Endodermal cell (in vitro differentiated cells): ENCODE measurements around the gene CDKN1A. TPM values are rescaled to one million over a fixed set of nuclear protein-coding genes. Genes with fewer than 3 reads are reported as not detected.

Experiments used
- DNase-seq: peaks from one replicate; pipeline ENCODE4 v3.0.0-alpha.2; 2017
- H3K27ac ChIP-seq: 2 replicates; pipeline ENCODE4 v1.5.1; 2013; ENCODE audit warnings: mild to moderate bottlenecking, low read depth, low read length, moderate library complexity
- H3K27me3 ChIP-seq: 2 replicates; pipeline ENCODE4 v1.6.1; 2013; ENCODE audit warnings: mild to moderate bottlenecking, low read length, moderate library complexity; ENCODE audit not compliant: insufficient read depth, control insufficient read depth, poor library complexity, severe bottlenecking
- H3K36me3 ChIP-seq: 2 replicates; pipeline ENCODE4 v1.7.0; 2013; ENCODE audit warnings: mild to moderate bottlenecking, low read length, moderate library complexity; ENCODE audit not compliant: control insufficient read depth, insufficient read depth
- H3K4me1 ChIP-seq: one replicate; pipeline ENCODE4 v1.7.0; 2013; ENCODE audit warnings: low read length; ENCODE audit not compliant: control insufficient read depth, insufficient read depth
- H3K4me3 ChIP-seq: 2 replicates; pipeline ENCODE4 v1.5.1; 2013; ENCODE audit warnings: mild to moderate bottlenecking, low read length, moderate library complexity
- H3K9ac ChIP-seq: 2 replicates; pipeline ENCODE4 v1.6.1; 2013; ENCODE audit warnings: mild to moderate bottlenecking, low read length, moderate library complexity; ENCODE audit not compliant: poor library complexity, severe bottlenecking; ENCODE audit errors: extremely low read depth
- H3K9me3 ChIP-seq: 2 replicates; pipeline ENCODE4 v1.6.1; 2013; ENCODE audit warnings: mild to moderate bottlenecking, low read length, moderate library complexity; ENCODE audit not compliant: control insufficient read depth
- H3K27ac Mint-ChIP-seq: 2 replicates; pipeline ENCODE4 v1.8.0; 2020; ENCODE audit warnings: mixed read lengths
- H3K27me3 Mint-ChIP-seq: 2 replicates; pipeline ENCODE4 v1.8.0; 2021; ENCODE audit warnings: mild to moderate bottlenecking, mixed read lengths; ENCODE audit not compliant: insufficient read depth
- H3K36me3 Mint-ChIP-seq: 2 replicates; pipeline ENCODE4 v1.8.0; 2020; ENCODE audit warnings: low read depth, mixed read lengths
- H3K4me1 Mint-ChIP-seq: 2 replicates; pipeline ENCODE4 v1.8.0; 2020; ENCODE audit warnings: mixed read lengths
- H3K4me3 Mint-ChIP-seq: 2 replicates; pipeline ENCODE4 v1.8.0; 2020; ENCODE audit warnings: mild to moderate bottlenecking, moderate library complexity, mixed read lengths
- H3K9me3 Mint-ChIP-seq: 2 replicates; pipeline ENCODE4 v1.8.0; 2020; ENCODE audit warnings: mild to moderate bottlenecking, mixed read lengths
- WGBS, 2 experiments: methylation state at CpG; one replicate each; pipeline versions ENCODE4 v1.1.5 to v1.1.7; 2013; ENCODE audit warnings: missing lambda C conversion rate in 2 of 2, mixed read lengths in 1 of 2; ENCODE audit not compliant: insufficient coverage in 1 of 2, insufficient read length in 1 of 2; 5-methylcytosine and 5-hydroxymethylcytosine counted together
- total RNA-seq, 2 donors: library from RNA; stranded (reverse); fragmentation: NEBNext Ultra II Directional in 1 of 2; extraction: Animal tissue kit (Norgen Biotek cat#: 25700) in 1 of 2; gene quantifications; 2 replicates in 1 of 2; 3 replicates in 1 of 2; pipeline ENCODE4 v1.2.1, GENCODE V29; 2021
- TF ChIP-seq, protein P1 (sequence below): fragments of 200-600 bp; sonication (generic); conservative IDR thresholded peaks from 2 replicates; pipeline ENCODE4 v1.5.0; 2021; ENCODE audit warnings: antibody characterized with exemption, mild to moderate bottlenecking

The CDKN1A gene
- total RNA-seq, 2 donors from 2014 or later: 1.9 to 3.7 TPM

DNA sequence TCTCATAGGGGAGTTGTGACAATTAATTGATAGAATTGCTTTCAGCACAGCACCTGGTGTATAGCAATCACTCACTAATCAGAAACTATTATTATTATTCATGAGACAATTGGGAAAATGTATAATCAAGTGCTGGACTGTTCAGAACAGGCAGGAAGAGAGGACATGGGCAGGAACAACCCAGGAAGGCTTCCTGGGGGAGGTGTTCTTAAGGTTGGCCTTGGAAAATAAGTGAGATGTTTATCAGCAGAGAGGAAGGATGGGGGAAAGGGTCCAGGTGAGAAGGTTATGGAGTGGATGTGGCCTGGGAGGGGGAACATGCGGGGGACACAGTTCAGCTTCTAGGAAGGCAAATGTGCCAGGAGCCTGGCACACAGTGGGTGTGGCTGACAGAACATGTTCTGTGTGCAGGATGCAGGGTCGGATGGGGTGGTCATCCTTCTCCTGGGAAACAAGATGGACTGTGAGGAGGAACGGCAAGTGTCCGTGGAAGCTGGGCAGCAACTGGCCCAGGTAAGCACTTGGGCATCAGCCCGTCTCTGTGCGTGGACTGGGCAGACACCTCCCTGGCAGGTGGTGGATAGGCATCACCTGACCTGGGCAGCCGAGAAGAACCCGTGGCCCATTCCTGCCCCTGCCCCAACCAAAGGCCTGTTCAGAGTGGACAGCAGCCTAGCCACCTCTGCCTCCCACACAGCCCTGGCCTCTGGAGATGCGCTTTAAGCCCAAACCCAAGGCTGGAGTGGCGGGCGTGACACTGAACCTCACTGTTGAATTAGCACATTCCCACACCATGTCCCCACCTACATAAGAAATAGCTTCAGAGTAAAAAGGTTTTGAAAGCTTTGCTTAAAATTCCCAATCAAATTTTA is 50.0 kb downstream of the CDKN1A start:
- H3K27ac ChIP-seq: no peak overlapping the region
- H3K9me3 Mint-ChIP-seq: no peaks in the 10 kb centered on the region
- no peak overlapping the region for H3K4me3 Mint-ChIP-seq
- WGBS, 2 experiments: 91% methylated on average over 11 of the region's 11 CpGs
- no peak for DNase-seq
- H3K27me3 Mint-ChIP-seq: peaks cover 2% of the 10 kb centered on the region
- H3K4me1 ChIP-seq: no peaks in the 10 kb centered on the region
- H3K9me3 ChIP-seq: no peaks in the 10 kb centered on the region
- H3K27ac Mint-ChIP-seq: no peak overlapping the region
- H3K4me3 ChIP-seq: no peak overlapping the region
- TF ChIP-seq, protein P1, sequence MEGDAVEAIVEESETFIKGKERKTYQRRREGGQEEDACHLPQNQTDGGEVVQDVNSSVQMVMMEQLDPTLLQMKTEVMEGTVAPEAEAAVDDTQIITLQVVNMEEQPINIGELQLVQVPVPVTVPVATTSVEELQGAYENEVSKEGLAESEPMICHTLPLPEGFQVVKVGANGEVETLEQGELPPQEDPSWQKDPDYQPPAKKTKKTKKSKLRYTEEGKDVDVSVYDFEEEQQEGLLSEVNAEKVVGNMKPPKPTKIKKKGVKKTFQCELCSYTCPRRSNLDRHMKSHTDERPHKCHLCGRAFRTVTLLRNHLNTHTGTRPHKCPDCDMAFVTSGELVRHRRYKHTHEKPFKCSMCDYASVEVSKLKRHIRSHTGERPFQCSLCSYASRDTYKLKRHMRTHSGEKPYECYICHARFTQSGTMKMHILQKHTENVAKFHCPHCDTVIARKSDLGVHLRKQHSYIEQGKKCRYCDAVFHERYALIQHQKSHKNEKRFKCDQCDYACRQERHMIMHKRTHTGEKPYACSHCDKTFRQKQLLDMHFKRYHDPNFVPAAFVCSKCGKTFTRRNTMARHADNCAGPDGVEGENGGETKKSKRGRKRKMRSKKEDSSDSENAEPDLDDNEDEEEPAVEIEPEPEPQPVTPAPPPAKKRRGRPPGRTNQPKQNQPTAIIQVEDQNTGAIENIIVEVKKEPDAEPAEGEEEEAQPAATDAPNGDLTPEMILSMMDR: no peak
- H3K36me3 ChIP-seq: no peaks in the 10 kb centered on the region
- H3K27me3 ChIP-seq: no peaks in the 10 kb centered on the region
- H3K36me3 Mint-ChIP-seq: no peaks in the 10 kb centered on the region
- no peak overlapping the region for H3K9ac ChIP-seq
- peaks cover 1% of the 10 kb centered on the region for H3K4me1 Mint-ChIP-seq

DNA sequence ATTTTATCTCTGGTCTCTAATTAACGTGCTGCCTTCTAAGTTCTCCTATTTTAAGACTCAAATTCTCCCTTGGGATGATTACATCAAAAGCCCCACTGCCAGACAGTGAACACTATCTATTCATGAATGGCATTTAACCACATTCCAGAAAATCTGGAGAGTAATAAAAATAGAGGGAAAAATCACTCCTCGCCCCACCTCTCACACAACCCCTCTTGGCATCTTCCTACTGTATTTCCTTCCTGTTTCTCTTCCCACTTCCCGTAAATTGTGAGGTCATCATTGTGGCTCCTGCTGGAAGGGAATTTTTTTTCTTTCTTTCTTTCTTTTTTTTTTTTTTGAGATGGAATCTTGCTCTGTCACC is 50.6 kb downstream of the CDKN1A start:
- TF ChIP-seq, protein P1: no peak
- Histone ChIP-seq H3K9me3 (no peaks in the 10 kb centered on the region), H3K9ac (no peak overlapping the region), H3K36me3 (no peaks in the 10 kb centered on the region), H3K27ac (no peak overlapping the region), H3K4me1 (no peaks in the 10 kb centered on the region), H3K4me3 (no peak overlapping the region), H3K27me3 (no peaks in the 10 kb centered on the region)
- H3K36me3 Mint-ChIP-seq: no peaks in the 10 kb centered on the region
- H3K4me3 Mint-ChIP-seq: no peak overlapping the region
- no peak for DNase-seq
- H3K27ac Mint-ChIP-seq: no peak overlapping the region
- peaks cover 1% of the 10 kb centered on the region for H3K4me1 Mint-ChIP-seq
- WGBS, 2 experiments: 73 to 90% methylated on average over 1 to 3 of the region's 3 CpGs
- H3K9me3 Mint-ChIP-seq: no peaks in the 10 kb centered on the region
- peaks cover 2% of the 10 kb centered on the region for H3K27me3 Mint-ChIP-seq

GRCh38 chr6:36730424-36731380 is 52.2 kb downstream of the CDKN1A start:
- Histone ChIP-seq H3K9ac (no peak overlapping the region), H3K27ac (no peak overlapping the region), H3K9me3 (no peaks in the 10 kb centered on the region), H3K27me3 (no peaks in the 10 kb centered on the region), H3K36me3 (no peaks in the 10 kb centered on the region), H3K4me3 (no peak overlapping the region), H3K4me1 (no peaks in the 10 kb centered on the region)
- TF ChIP-seq, protein P1: no peak
- Mint-ChIP-seq H3K36me3 (no peaks in the 10 kb centered on the region), H3K4me1 (no peaks in the 10 kb centered on the region), H3K4me3 (no peak overlapping the region), H3K9me3 (no peaks in the 10 kb centered on the region), H3K27ac (no peak overlapping the region), H3K27me3 (peaks cover 2% of the 10 kb centered on the region)
- DNase-seq: no peak
- 75 to 80% methylated on average over 10 to 15 of the region's 15 CpGs for WGBS, 2 experiments
